Activated CD4-positive, alpha-beta memory T cell treated with anti-CD3 and anti-CD28 coated beads, Interleukin-2, amount 10 ng/mL, durations not matched to agents 7 days and 5 days (primary cell): Measurements from ENCODE around the gene PLCB3. TPM values are rescaled to one million over a fixed set of nuclear protein-coding genes. Genes with fewer than 3 reads are reported as not detected.
A peak's percentile ranks its signal among the peaks of the same experiment; 100 is the strongest.

ENCODE experiments used
- CTCF ChIA-PET: fragments of 350-600 bp; sonication (Branson Sonifier 250); formaldehyde crosslinking; loops from one replicate; lab custom pipeline; 2021; ENCODE audit warnings: antibody characterized with exemption, inconsistent platforms; lab: Charles Lee
- POLR2A ChIA-PET: fragments of 350-600 bp; sonication (Branson Sonifier 250); formaldehyde crosslinking; loops from one replicate; lab custom pipeline; 2021; ENCODE audit warnings: antibody characterized with exemption; lab: Charles Lee
- DNase-seq: peaks from one replicate; pipeline ENCODE4 v3.0.0-alpha.2; 2020
- H3K27ac Mint-ChIP-seq: one replicate; pipeline ENCODE4 v1.8.0; 2021; ENCODE audit warnings: mild to moderate bottlenecking, mixed read lengths
- H3K27me3 Mint-ChIP-seq: one replicate; pipeline ENCODE4 v1.8.0; 2021; ENCODE audit warnings: mixed read lengths
- H3K36me3 Mint-ChIP-seq: one replicate; pipeline ENCODE4 v1.8.0; 2021; ENCODE audit warnings: low read depth, mixed read lengths
- H3K4me1 Mint-ChIP-seq: one replicate; pipeline ENCODE4 v1.8.0; 2021; ENCODE audit warnings: mixed read lengths
- H3K4me3 Mint-ChIP-seq: one replicate; pipeline ENCODE4 v1.8.0; 2021; ENCODE audit warnings: mild to moderate bottlenecking, mixed read lengths
- H3K9me3 Mint-ChIP-seq: one replicate; pipeline ENCODE4 v1.8.0; 2021; ENCODE audit warnings: mixed read lengths
- total RNA-seq, 2 experiments: library from RNA; stranded (reverse); gene quantifications; one replicate each; pipeline ENCODE4 v1.2.3, GENCODE V29; 2021

The PLCB3 gene
- total RNA-seq, 2 experiments from 2014 or later = 12.5 to 14.0 TPM

- peak; percentile 84 for DNase-seq
- H3K27me3 Mint-ChIP-seq = peaks cover 3% of the 10 kb centered on the region
- POLR2A ChIA-PET = interaction anchor here (0.9 to 11.2 kb wide), 9 partner anchors 21 to 1391 kb away, joined by 3 to 131 read pairs (median 17); partner anchors contain the start of genes BAD, ESRRA, FERMT3 and NUDT22
- CTCF ChIA-PET = interaction anchor here (1.0 to 2.8 kb wide), 5 partner anchors 8 to 56 kb away, joined by 3 to 14 read pairs (median 9); no protein-coding TSS in a partner anchor
- peak within 1 kb of the TSS; percentile 85 for H3K27ac Mint-ChIP-seq
- peak within 1 kb of the TSS; percentile 86 for H3K4me3 Mint-ChIP-seq
- peaks cover 53% of the 10 kb centered on the region for H3K4me1 Mint-ChIP-seq
- H3K9me3 Mint-ChIP-seq = no peaks in the 10 kb centered on the region
- peaks cover 13% of the 10 kb centered on the region for H3K36me3 Mint-ChIP-seq
Measured at GRCh38 chr11:64246871-64247728, 4.2 kb upstream of the PLCB3 start, which contains the start of gene PPP1R14B. Gene PPP1R14B, minus strand, starts transcription at chr11:64246943. Its CDS starts 270 bp downstream, at chr11:64246673.

- CTCF ChIA-PET = interaction anchor here (1.5 to 4.7 kb wide), 2 partner anchors 21 to 42 kb away, joined by 4 to 34 read pairs; partner anchors contain the start of gene FERMT3
- Mint-ChIP-seq H3K4me3 (peak overlapping the region; percentile 62), H3K36me3 (peaks cover 13% of the 10 kb centered on the region), H3K27ac (no peak overlapping the region), H3K27me3 (peaks cover 3% of the 10 kb centered on the region), H3K4me1 (peaks cover 48% of the 10 kb centered on the region), H3K9me3 (no peaks in the 10 kb centered on the region)
- no peak for DNase-seq
- POLR2A ChIA-PET = interaction anchor here (0.7 to 11.2 kb wide), 7 partner anchors 10 to 70 kb away, joined by 3 to 131 read pairs (median 19); partner anchors contain the start of genes ESRRA, FERMT3, NUDT22 and PRDX5
Measured at GRCh38 chr11:64247729-64248531, 3.4 kb upstream of the PLCB3 start.

GRCh38 chr11:64248578-64248977 lies 2.8 kb upstream of the PLCB3 start:
- CTCF ChIA-PET = interaction anchor here (2.5 to 4.7 kb wide), 2 partner anchors 43 to 53 kb away, joined by 16 to 34 read pairs; partner anchors contain the start of gene FERMT3
- Mint-ChIP-seq H3K27me3 (peaks cover 3% of the 10 kb centered on the region), H3K36me3 (peaks cover 8% of the 10 kb centered on the region), H3K9me3 (no peaks in the 10 kb centered on the region), H3K4me3 (no peak overlapping the region), H3K27ac (no peak overlapping the region), H3K4me1 (peaks cover 45% of the 10 kb centered on the region)
- POLR2A ChIA-PET = interaction anchor here (0.7 to 11.2 kb wide), 3 partner anchors 10 to 43 kb away, joined by 3 to 131 read pairs (median 107); partner anchors contain the start of gene FERMT3
- DNase-seq = no peak

- H3K36me3 Mint-ChIP-seq = peaks cover 3% of the 10 kb centered on the region
- no peak for DNase-seq
- no peaks in the 10 kb centered on the region for H3K9me3 Mint-ChIP-seq
- peaks cover 3% of the 10 kb centered on the region for H3K27me3 Mint-ChIP-seq
- CTCF ChIA-PET = interaction anchor here (2.0 to 4.7 kb wide), 4 partner anchors 8 to 52 kb away, joined by 16 to 34 read pairs (median 24); partner anchors contain the start of genes FERMT3 and FKBP2
- POLR2A ChIA-PET = interaction anchor here (0.7 to 11.2 kb wide), 4 partner anchors 8 to 43 kb away, joined by 3 to 131 read pairs (median 58); partner anchors contain the start of genes FERMT3 and FKBP2
- no peak overlapping the region for H3K4me3 Mint-ChIP-seq
- H3K27ac Mint-ChIP-seq = no peak overlapping the region
- peaks cover 45% of the 10 kb centered on the region for H3K4me1 Mint-ChIP-seq
Measured at GRCh38 chr11:64249038-64249437, 2.3 kb upstream of the PLCB3 start.

GRCh38 chr11:64249563-64250414 lies 1.5 kb upstream of the PLCB3 start:
- Mint-ChIP-seq H3K9me3 (no peaks in the 10 kb centered on the region), H3K4me3 (peak overlapping the region; percentile 20), H3K27me3 (peaks cover 3% of the 10 kb centered on the region), H3K4me1 (peaks cover 41% of the 10 kb centered on the region), H3K27ac (no peak overlapping the region), H3K36me3 (no peaks in the 10 kb centered on the region)
- no peak for DNase-seq
- ChIA-PET POLR2A (interaction anchor here (0.6 to 11.2 kb wide), 9 partner anchors 8 to 1713 kb away, joined by 3 to 131 read pairs (median 10); partner anchors contain the start of genes FERMT3, FKBP2, PRDX5 and STIP1), CTCF (interaction anchor here (1.1 to 4.7 kb wide), 12 partner anchors 8 to 82 kb away, joined by 3 to 34 read pairs (median 8); partner anchors contain the start of genes ESRRA, FERMT3, FKBP2 and GPR137)

GRCh38 chr11:64250415-64251015 lies 815 bp upstream of the PLCB3 start:
- no peak overlapping the region for H3K27ac Mint-ChIP-seq
- H3K9me3 Mint-ChIP-seq = no peaks in the 10 kb centered on the region
- POLR2A ChIA-PET = interaction anchor here (0.9 to 11.2 kb wide), 11 partner anchors 9 to 495 kb away, joined by 3 to 131 read pairs (median 8); partner anchors contain the start of genes BAD, FERMT3, FKBP2 and PRDX5
- H3K4me1 Mint-ChIP-seq = peaks cover 36% of the 10 kb centered on the region
- no peak for DNase-seq
- CTCF ChIA-PET = interaction anchor here (0.6 to 4.7 kb wide), 14 partner anchors 9 to 1845 kb away, joined by 3 to 34 read pairs (median 6); partner anchors contain the start of genes ESRRA, FERMT3, FKBP2 and GPR137
- H3K4me3 Mint-ChIP-seq = peak overlapping the region; percentile 77
- no peaks in the 10 kb centered on the region for H3K36me3 Mint-ChIP-seq
- peaks cover 3% of the 10 kb centered on the region for H3K27me3 Mint-ChIP-seq

GRCh38 chr11:64251753-64252002 lies 348 bp downstream of the PLCB3 start:
- Mint-ChIP-seq H3K4me3 (peak overlapping the region; percentile 83), H3K9me3 (no peaks in the 10 kb centered on the region), H3K27ac (peak overlapping the region; percentile 19), H3K27me3 (peaks cover 3% of the 10 kb centered on the region), H3K4me1 (peaks cover 33% of the 10 kb centered on the region), H3K36me3 (peaks cover 2% of the 10 kb centered on the region)
- no peak for DNase-seq
- ChIA-PET CTCF (interaction anchor here (0.7 to 4.7 kb wide), 9 partner anchors 10 to 65 kb away, joined by 3 to 34 read pairs (median 6); partner anchors contain the start of genes FERMT3, FKBP2, NUDT22 and TRPT1), POLR2A (interaction anchor here (1.0 to 11.2 kb wide), 9 partner anchors 10 to 66 kb away, joined by 3 to 131 read pairs (median 8); partner anchors contain the start of genes BAD, FERMT3 and STIP1)

GRCh38 chr11:64252003-64252872 lies 908 bp downstream of the PLCB3 start:
- DNase-seq = no peak
- Mint-ChIP-seq H3K36me3 (peaks cover 2% of the 10 kb centered on the region), H3K4me3 (peak overlapping the region; percentile 83), H3K4me1 (peaks cover 29% of the 10 kb centered on the region), H3K27ac (peak overlapping the region; percentile 19), H3K27me3 (peaks cover 3% of the 10 kb centered on the region), H3K9me3 (no peaks in the 10 kb centered on the region)
- ChIA-PET CTCF (interaction anchor here (0.7 to 4.7 kb wide), 8 partner anchors 11 to 65 kb away, joined by 3 to 34 read pairs (median 6); partner anchors contain the start of genes FERMT3, FKBP2, NUDT22 and TRPT1), POLR2A (interaction anchor here (1.0 to 11.2 kb wide), 9 partner anchors 9 to 67 kb away, joined by 3 to 131 read pairs (median 8); partner anchors contain the start of genes BAD, FERMT3 and STIP1)

- Mint-ChIP-seq H3K27me3 (peaks cover 3% of the 10 kb centered on the region), H3K9me3 (no peaks in the 10 kb centered on the region)
- CTCF ChIA-PET = interaction anchor here (1.6 to 4.7 kb wide), 2 partner anchors 16 to 48 kb away, joined by 9 to 34 read pairs; partner anchors contain the start of gene FERMT3
Measured at GRCh38 chr11:64253043-64253442, 1.7 kb downstream of the PLCB3 start.

GRCh38 chr11:64253481-64253880 lies 2.2 kb downstream of the PLCB3 start:
- POLR2A ChIA-PET = interaction anchor here (0.7 to 1.9 kb wide), 3 partner anchors 14 to 64 kb away, joined by 4 to 6 read pairs (median 6); partner anchors contain the start of gene PRDX5
- CTCF ChIA-PET = no interaction called here
- no peak for DNase-seq
- H3K27me3 Mint-ChIP-seq = peaks cover 3% of the 10 kb centered on the region
- H3K4me3 Mint-ChIP-seq = peak overlapping the region; percentile 30
- H3K27ac Mint-ChIP-seq = no peak overlapping the region
- peaks cover 24% of the 10 kb centered on the region for H3K4me1 Mint-ChIP-seq
- no peaks in the 10 kb centered on the region for H3K9me3 Mint-ChIP-seq
- peaks cover 5% of the 10 kb centered on the region for H3K36me3 Mint-ChIP-seq

More at GRCh38 chr11:64253043-64253442, 1.7 kb downstream of the PLCB3 start:
- H3K4me1 Mint-ChIP-seq = peaks cover 25% of the 10 kb centered on the region
- POLR2A ChIA-PET = interaction anchor here (0.7 to 11.2 kb wide), 6 partner anchors 12 to 67 kb away, joined by 4 to 131 read pairs (median 8); partner anchors contain the start of genes FERMT3, PRDX5 and STIP1
- H3K27ac Mint-ChIP-seq = no peak overlapping the region
- H3K36me3 Mint-ChIP-seq = peaks cover 5% of the 10 kb centered on the region
- DNase-seq = no peak
- H3K4me3 Mint-ChIP-seq = peak overlapping the region; percentile 30
